Fibroblast of lung (primary cell): ENCODE measurements around the gene FCGR1A. TPM values are rescaled to one million over a fixed set of nuclear protein-coding genes. Genes with fewer than 3 reads are reported as not detected.
"Not testable (repeated sequence)": the region's sequence is repeated elsewhere in the genome, so short reads cannot be mapped to it uniquely, and the experiment has no call there.

ENCODE experiments used
- DNase-seq, 2 donors: peaks; one replicate each; pipeline versions ENCODE4 v3.0.0 to v3.0.0-alpha.2; 2010; ENCODE audit warnings: low read depth in 2 of 2
- H2AFZ ChIP-seq: 2 replicates; pipeline ENCODE4 v1.5.1; 2012; ENCODE audit warnings: low read length, control low read depth, inconsistent platforms
- H3K27ac ChIP-seq: 2 replicates; pipeline ENCODE4 v1.5.1; 2011; ENCODE audit warnings: low read length, control low read depth; ENCODE audit not compliant: insufficient read depth
- H3K27me3 ChIP-seq: 2 replicates; pipeline ENCODE4 v1.5.1; 2011; ENCODE audit warnings: mild to moderate bottlenecking, low read length; ENCODE audit not compliant: control insufficient read depth, insufficient read depth
- H3K36me3 ChIP-seq: 2 replicates; pipeline ENCODE4 v1.5.1; 2011; ENCODE audit warnings: low read length; ENCODE audit not compliant: control insufficient read depth, insufficient read depth
- H3K4me1 ChIP-seq: 2 replicates; pipeline ENCODE4 v1.5.1; 2011; ENCODE audit warnings: low read length; ENCODE audit not compliant: control insufficient read depth, insufficient read depth; ENCODE audit errors: extremely low read depth
- H3K4me2 ChIP-seq: 2 replicates; pipeline ENCODE4 v1.5.1; 2011; ENCODE audit warnings: low read length, control low read depth; ENCODE audit not compliant: insufficient read depth; ENCODE audit errors: extremely low read depth
- H3K4me3 ChIP-seq, 4 experiments: fragments of 200-600 bp in 1 of 4; sonication (generic) in 1 of 4; replicated peaks in 1 of 4; 2 replicates each; pipeline ENCODE4 v1.5.1; 2011 to 2016; ENCODE audit warnings: low read length in 4 of 4, low read depth in 3 of 4, mild to moderate bottlenecking in 3 of 4, control low read depth in 2 of 4, inconsistent platforms in 1 of 4, mixed read lengths in 1 of 4; ENCODE audit not compliant: insufficient read depth in 1 of 4; ENCODE audit errors: control extremely low read depth in 1 of 4
- H3K79me2 ChIP-seq: 2 replicates; pipeline ENCODE4 v1.5.1; 2012; ENCODE audit warnings: mild to moderate bottlenecking, low read length, inconsistent platforms; ENCODE audit not compliant: control insufficient read depth, insufficient read depth
- H3K9ac ChIP-seq: 2 replicates; pipeline ENCODE4 v1.5.1; 2011; ENCODE audit warnings: mild to moderate bottlenecking, low read length, control low read depth; ENCODE audit not compliant: insufficient read depth
- H3K9me3 ChIP-seq: 2 replicates; pipeline ENCODE4 v1.5.1; 2012; ENCODE audit warnings: low read depth, low read length; ENCODE audit not compliant: control insufficient read depth, insufficient read depth
- H4K20me1 ChIP-seq: 2 replicates; pipeline ENCODE4 v1.5.1; 2011; ENCODE audit warnings: low read length; ENCODE audit not compliant: control insufficient read depth, insufficient read depth; ENCODE audit errors: extremely low read depth
- polyA plus RNA-seq, 2 donors: library from polyadenylated mRNA; depleted of rRNA in 1 of 2; stranded (reverse) in 1 of 2; unstranded in 1 of 2; fragments of >200 nt; gene quantifications; 2 replicates each; pipeline ENCODE4 v1.2.1, GENCODE V29; 2011 to 2012; ENCODE audit warnings: missing spikeins in 1 of 2
- total RNA-seq: library from RNA; depleted of rRNA; stranded (reverse); fragments of >200 nt; gene quantifications from 2 replicates; pipeline ENCODE4 v1.2.1, GENCODE V29; 2014

FCGR1A gene
- total and polyA plus RNA-seq, 2 donors (not counting 1 experiment from before 2014, with no cell fraction given) = not detected

- H3K4me1 ChIP-seq, H3K36me3 ChIP-seq, H3K27ac ChIP-seq, H3K4me2 ChIP-seq, H3K4me3 ChIP-seq, H3K79me2 ChIP-seq, H3K9me3 ChIP-seq, DNase-seq, H3K9ac ChIP-seq, H3K27me3 ChIP-seq, H2AFZ ChIP-seq, H4K20me1 ChIP-seq: not testable (repeated sequence)
These were observed 10.7 kb upstream of the FCGR1A start for GRCh38 chr1:149771653-149772425.

DNA sequence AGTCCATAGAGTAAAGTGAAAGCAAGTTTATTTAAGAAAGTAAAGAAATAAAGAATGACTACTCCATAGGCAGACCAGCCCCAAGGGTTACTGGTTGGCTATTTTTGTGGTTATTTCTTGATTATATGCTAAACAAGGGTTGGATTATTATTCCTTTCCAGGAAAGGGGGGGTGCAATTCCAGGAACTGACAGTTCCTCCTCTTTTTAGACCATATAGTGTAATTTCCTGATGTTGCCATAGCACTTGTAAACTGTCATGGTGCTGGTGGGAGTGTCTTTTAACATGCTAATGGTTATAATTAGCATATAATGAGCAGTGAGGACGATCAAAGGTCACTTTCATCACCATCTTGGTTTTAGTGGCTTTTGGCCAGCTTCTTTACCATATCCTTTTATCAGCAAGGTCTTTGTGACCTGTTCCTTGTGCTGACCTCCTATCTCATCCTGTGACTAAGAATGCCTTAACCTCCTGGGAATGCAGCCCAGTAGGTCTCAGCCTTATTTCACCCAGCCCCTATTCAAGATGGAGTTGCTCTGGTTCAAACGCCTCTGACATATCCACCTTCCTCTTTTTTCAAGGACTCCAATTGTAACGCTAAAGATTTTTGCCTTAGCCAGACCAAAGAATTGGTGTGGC is 6.9 kb upstream of the FCGR1A start:
- H3K9me3 ChIP-seq, H3K4me1 ChIP-seq, H3K27ac ChIP-seq, H3K4me2 ChIP-seq, H3K27me3 ChIP-seq, H3K79me2 ChIP-seq, H3K4me3 ChIP-seq, H4K20me1 ChIP-seq, H2AFZ ChIP-seq, H3K9ac ChIP-seq, DNase-seq, H3K36me3 ChIP-seq: not testable (repeated sequence)

DNA sequence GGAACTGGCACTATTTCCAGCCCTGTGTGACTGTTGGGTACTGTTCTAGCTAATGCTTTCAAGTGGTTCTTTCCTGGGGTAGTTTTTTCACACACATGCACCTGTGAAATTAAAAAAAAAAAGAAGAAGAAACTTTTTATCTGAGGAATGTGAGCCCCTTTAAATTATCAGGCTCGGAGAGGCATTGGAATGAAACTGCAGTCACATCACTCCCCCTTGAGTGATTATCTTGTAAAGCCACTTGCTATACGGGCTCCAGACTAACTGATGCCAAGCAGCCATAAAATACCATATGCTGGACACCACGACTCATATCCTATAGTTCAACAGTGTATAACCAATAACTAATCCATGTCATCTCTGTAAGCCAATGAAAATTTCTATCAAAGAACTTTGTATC is 5.4 kb upstream of the FCGR1A start:
- not testable (repeated sequence) for H3K27me3 ChIP-seq, H3K27ac ChIP-seq, H3K9me3 ChIP-seq, H3K4me3 ChIP-seq, H3K79me2 ChIP-seq, H3K4me2 ChIP-seq, H2AFZ ChIP-seq, H3K4me1 ChIP-seq, DNase-seq, H3K36me3 ChIP-seq, H3K9ac ChIP-seq, H4K20me1 ChIP-seq

DNA sequence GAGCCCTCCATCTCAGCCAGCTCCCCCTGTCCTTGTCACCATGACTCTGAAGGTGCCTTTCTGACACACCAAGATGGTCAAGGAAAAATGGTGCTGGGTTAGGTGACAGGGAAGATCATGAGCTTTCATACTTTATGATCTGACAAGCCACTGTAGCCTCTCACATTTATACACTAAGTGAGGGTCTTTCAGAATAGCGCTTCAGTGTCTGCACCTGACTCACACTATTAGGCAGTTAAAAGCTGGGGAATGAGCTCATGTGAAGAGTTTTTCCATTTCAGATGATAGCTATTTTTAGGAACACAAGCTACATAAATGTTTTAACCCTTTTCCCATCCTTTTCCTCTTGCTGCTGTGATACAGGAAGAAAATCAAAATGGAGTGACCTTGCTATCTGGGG is 4.2 kb upstream of the FCGR1A start:
- not testable (repeated sequence) for H2AFZ ChIP-seq, H3K4me3 ChIP-seq, H3K27ac ChIP-seq, H3K27me3 ChIP-seq, H3K9ac ChIP-seq, H3K4me2 ChIP-seq, H3K4me1 ChIP-seq, H3K9me3 ChIP-seq, H4K20me1 ChIP-seq, DNase-seq, H3K79me2 ChIP-seq, H3K36me3 ChIP-seq

DNA sequence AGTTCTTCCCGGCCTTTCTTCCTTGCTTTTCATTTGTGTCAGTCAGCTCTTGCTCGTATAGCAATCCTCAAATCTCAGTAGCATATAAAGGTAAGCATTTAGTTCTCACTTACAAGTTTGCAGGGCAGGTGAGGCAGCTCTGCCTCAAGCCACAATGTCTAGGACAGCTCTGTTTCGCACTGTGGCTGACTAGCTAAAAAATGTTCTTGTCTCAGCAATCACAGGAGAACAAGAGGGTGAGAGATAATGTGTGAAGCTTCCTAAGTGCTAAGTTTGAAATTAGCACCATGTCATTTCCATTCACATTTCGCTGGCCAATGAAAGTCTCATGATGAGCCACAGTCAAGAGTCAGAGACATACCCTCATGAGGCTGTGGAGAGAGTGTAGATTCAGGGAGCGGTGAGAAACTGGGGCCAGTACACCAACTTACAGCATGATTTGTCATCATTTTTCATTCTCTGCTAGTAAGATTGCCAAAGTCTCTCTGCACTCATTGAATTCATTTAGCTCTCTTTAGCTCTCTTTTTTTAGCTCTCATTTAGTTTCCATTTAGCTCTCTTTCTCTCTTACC is 995 bp upstream of the FCGR1A start:
- H2AFZ ChIP-seq, H3K27me3 ChIP-seq, H3K4me1 ChIP-seq, H3K4me3 ChIP-seq, DNase-seq, H3K9me3 ChIP-seq, H3K9ac ChIP-seq, H3K79me2 ChIP-seq, H3K36me3 ChIP-seq, H3K4me2 ChIP-seq, H3K27ac ChIP-seq, H4K20me1 ChIP-seq: not testable (repeated sequence)

DNA sequence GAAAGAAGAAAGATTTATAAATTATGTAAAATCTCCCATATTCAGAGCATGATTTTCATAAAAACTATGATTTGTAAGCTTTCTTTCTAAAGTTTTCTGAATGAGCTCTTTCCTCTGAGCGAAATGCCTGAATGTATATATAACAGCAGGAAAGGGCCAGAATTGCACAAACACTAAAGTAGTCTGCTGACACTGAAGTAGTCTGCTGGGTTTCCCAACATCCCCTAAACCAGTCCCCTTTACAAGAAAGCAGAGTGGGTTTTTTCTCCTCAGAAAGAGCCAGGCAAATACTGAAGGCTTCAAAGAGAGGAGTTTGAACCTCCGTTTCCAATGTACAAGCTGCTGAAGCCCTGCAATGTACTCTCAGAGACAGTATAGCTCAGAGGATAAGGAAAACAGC is 795 bp downstream of the FCGR1A start:
- H4K20me1 ChIP-seq = not testable (repeated sequence)

More for the DNA sequence above, 795 bp downstream of the FCGR1A start:
- not testable (repeated sequence) for H3K9ac ChIP-seq, H3K79me2 ChIP-seq, H3K4me3 ChIP-seq, H3K4me2 ChIP-seq, H2AFZ ChIP-seq, H3K36me3 ChIP-seq, H3K27me3 ChIP-seq, DNase-seq, H3K9me3 ChIP-seq, H3K27ac ChIP-seq, H3K4me1 ChIP-seq
